HEK293 (cell line): Measurements from ENCODE around the gene SLIT2.

Experiments
- CTCF ChIA-PET: fragments of 350-600 bp; formaldehyde crosslinking; extraction: SDS; loops from one replicate; lab custom pipeline; 2021; ENCODE audit warnings: antibody characterized with exemption; lab: Yijun Ruan, JAX
- POLR2A ChIA-PET: fragments of 300-600 bp; formaldehyde crosslinking; extraction: SDS; loops from one replicate; lab custom pipeline; 2020; ENCODE audit warnings: antibody characterized with exemption, inconsistent platforms; lab: Yijun Ruan, JAX
- H3K27ac ChIP-seq: fragments of 200-500 bp; sonication (Bioruptor generic); 2 replicates; pipeline ENCODE4 v1.5.1; 2014; ENCODE audit warnings: low read depth, low read length, control low read depth, inconsistent platforms; ENCODE audit errors: extremely low read depth
- H3K36me3 ChIP-seq, 2 experiments: fragments of 200-500 bp in 1 of 2; sonication (Bioruptor generic) in 1 of 2; 1 replicate in 1 of 2; 2 replicates in 1 of 2; pipeline ENCODE4 v1.5.1; 2014 to 2017; ENCODE audit warnings: inconsistent platforms in 2 of 2, low read length in 2 of 2; ENCODE audit not compliant: control insufficient read depth in 2 of 2, insufficient read depth in 1 of 2
- H3K4me1 ChIP-seq: fragments of 200-500 bp; sonication (Bioruptor generic); 2 replicates; pipeline ENCODE4 v1.5.1; 2014; ENCODE audit warnings: mild to moderate bottlenecking, low read length, inconsistent platforms; ENCODE audit not compliant: control insufficient read depth, insufficient read depth
- H3K4me3 ChIP-seq: 2 replicates; pipeline ENCODE4 v1.5.1; 2011; ENCODE audit warnings: low read depth, mild to moderate bottlenecking, control low read depth, low read length, moderate library complexity
- H3K9me3 ChIP-seq: fragments of 200-500 bp; sonication (Bioruptor generic); 2 replicates; pipeline ENCODE4 v1.5.1; 2014; ENCODE audit warnings: low read depth, low read length, inconsistent platforms; ENCODE audit not compliant: control insufficient read depth, insufficient read depth
- HOXD13 ChIP-seq: sonication (generic); formaldehyde crosslinking; IDR thresholded peaks from 2 replicates; pipeline ENCODE4 v1.8.0; 2022; ENCODE audit warnings: missing genetic modification reagents, borderline replicate concordance
- IKZF3 ChIP-seq: fragments of 450-650 bp; IDR thresholded peaks from 2 replicates; pipeline ENCODE4 v1.5.0; 2018; ENCODE audit warnings: missing biosample characterization, mild to moderate bottlenecking, missing genetic modification characterization, moderate library complexity
- PRDM10 ChIP-seq: fragments of 450-650 bp; formaldehyde crosslinking; IDR thresholded peaks from 2 replicates; pipeline ENCODE4 v1.5.1; 2016; ENCODE audit warnings: missing biosample characterization, missing genetic modification characterization
- SCRT2 ChIP-seq: fragments of 450-650 bp; formaldehyde crosslinking; IDR thresholded peaks from 2 replicates; pipeline ENCODE4 v1.5.1; 2016; ENCODE audit warnings: missing biosample characterization, missing genetic modification characterization
- ZNF416 ChIP-seq: fragments of 450-650 bp; formaldehyde crosslinking; IDR thresholded peaks from 2 replicates; pipeline ENCODE4 v1.5.1; 2016; ENCODE audit warnings: missing biosample characterization, missing genetic modification characterization
- ZNF48 ChIP-seq: fragments of 450-650 bp; formaldehyde crosslinking; IDR thresholded peaks from 2 replicates; pipeline ENCODE4 v1.5.1; 2016; ENCODE audit warnings: missing biosample characterization, missing genetic modification characterization
- ZNF544 ChIP-seq: fragments of 450-650 bp; formaldehyde crosslinking; IDR thresholded peaks from 2 replicates; pipeline ENCODE4 v1.5.0; 2017; ENCODE audit warnings: missing biosample characterization, missing genetic modification characterization
- ZNF639 ChIP-seq: fragments of 450-650 bp; formaldehyde crosslinking; IDR thresholded peaks from 2 replicates; pipeline ENCODE4 v1.5.1; 2016; ENCODE audit warnings: missing biosample characterization, missing genetic modification characterization
- ZSCAN4 ChIP-seq: fragments of 450-650 bp; formaldehyde crosslinking; IDR thresholded peaks from 2 replicates; pipeline ENCODE4 v1.5.1; 2017; ENCODE audit warnings: missing biosample characterization, missing genetic modification characterization
- TF ChIP-seq, protein P1 (sequence below): fragments of 450-650 bp; formaldehyde crosslinking; IDR thresholded peaks from 2 replicates; pipeline ENCODE4 v1.5.1; 2017; ENCODE audit warnings: missing biosample characterization, missing genetic modification characterization
- TF ChIP-seq, protein P2 (sequence below): fragments of 450-650 bp; formaldehyde crosslinking; IDR thresholded peaks from 2 replicates; pipeline ENCODE4 v1.5.1; 2016; ENCODE audit warnings: missing biosample characterization, missing genetic modification characterization

The SLIT2 gene

GRCh38 chr4:20279381-20279780 is 27.7 kb downstream of the SLIT2 start:
- H3K27ac ChIP-seq, result no peak overlapping the region
- no peak for TF ChIP-seq ZNF544
- TF ChIP-seq ZSCAN4 (tag by site-specific recombination), result no peak
- no peak for TF ChIP-seq HOXD13
- TF ChIP-seq SCRT2 (tag by site-specific recombination), result no peak
- TF ChIP-seq ZNF639 (tag by site-specific recombination), result no peak
- no peak overlapping the region for H3K4me3 ChIP-seq
- peaks cover 0 to 42% of the 10 kb centered on the region in 2 experiments; a peak in 1 of 3 replicates for H3K36me3 ChIP-seq
- H3K9me3 ChIP-seq, result no peaks in the 10 kb centered on the region
- CTCF ChIA-PET, result interaction anchor here (0.5 kb wide), 1 partner anchor 114 kb away, joined by 3 read pairs; no protein-coding TSS in a partner anchor
- POLR2A ChIA-PET, result no interaction called here
- 0 out of 2 replicates have a peak, but pooled peaks cover 2% of the 10 kb centered on the region for H3K4me1 ChIP-seq

GRCh38 chr4:20281453-20281852 is 29.7 kb downstream of the SLIT2 start:
- H3K4me3 ChIP-seq, result no peak overlapping the region
- H3K27ac ChIP-seq, result no peak overlapping the region
- H3K4me1 ChIP-seq, result no peaks in the 10 kb centered on the region
- ChIA-PET CTCF (no interaction called here), POLR2A (no interaction called here)
- H3K9me3 ChIP-seq, result no peaks in the 10 kb centered on the region
- H3K36me3 ChIP-seq, result peaks cover 0 to 40% of the 10 kb centered on the region in 2 experiments; a peak in 1 of 3 replicates
- TF ChIP-seq ZNF48 (tag by site-specific recombination), result no peak
- no peak for TF ChIP-seq PRDM10 (tag by site-specific recombination)
- peak; percentile 33; the same call in 1 of the 2 replicates for TF ChIP-seq IKZF3 (tag by site-specific recombination)
- TF ChIP-seq, protein P1, sequence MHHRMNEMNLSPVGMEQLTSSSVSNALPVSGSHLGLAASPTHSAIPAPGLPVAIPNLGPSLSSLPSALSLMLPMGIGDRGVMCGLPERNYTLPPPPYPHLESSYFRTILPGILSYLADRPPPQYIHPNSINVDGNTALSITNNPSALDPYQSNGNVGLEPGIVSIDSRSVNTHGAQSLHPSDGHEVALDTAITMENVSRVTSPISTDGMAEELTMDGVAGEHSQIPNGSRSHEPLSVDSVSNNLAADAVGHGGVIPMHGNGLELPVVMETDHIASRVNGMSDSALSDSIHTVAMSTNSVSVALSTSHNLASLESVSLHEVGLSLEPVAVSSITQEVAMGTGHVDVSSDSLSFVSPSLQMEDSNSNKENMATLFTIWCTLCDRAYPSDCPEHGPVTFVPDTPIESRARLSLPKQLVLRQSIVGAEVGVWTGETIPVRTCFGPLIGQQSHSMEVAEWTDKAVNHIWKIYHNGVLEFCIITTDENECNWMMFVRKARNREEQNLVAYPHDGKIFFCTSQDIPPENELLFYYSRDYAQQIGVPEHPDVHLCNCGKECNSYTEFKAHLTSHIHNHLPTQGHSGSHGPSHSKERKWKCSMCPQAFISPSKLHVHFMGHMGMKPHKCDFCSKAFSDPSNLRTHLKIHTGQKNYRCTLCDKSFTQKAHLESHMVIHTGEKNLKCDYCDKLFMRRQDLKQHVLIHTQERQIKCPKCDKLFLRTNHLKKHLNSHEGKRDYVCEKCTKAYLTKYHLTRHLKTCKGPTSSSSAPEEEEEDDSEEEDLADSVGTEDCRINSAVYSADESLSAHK, result peak; percentile 78

DNA sequence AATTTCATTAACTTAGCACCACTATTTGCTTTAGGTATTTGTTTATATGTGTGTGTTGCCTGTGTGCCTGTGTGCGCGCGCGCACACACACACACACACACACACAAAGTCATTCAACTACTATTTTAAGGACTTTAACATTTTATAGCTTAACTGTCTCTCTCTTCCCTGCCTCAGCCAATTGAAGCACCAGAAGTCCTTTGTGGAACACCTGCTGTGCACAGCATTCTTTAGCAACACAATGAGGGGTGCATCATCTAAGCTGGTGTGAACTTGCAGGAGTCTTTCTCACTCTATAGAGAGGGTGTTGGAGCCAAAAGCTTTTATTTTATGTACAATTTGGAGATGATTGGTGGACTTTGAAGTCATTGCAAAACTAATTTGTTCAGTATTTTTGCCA is 31.3 kb downstream of the SLIT2 start:
- Histone ChIP-seq H3K36me3 (peaks cover 0 to 50% of the 10 kb centered on the region in 2 experiments; a peak in 1 of 3 replicates), H3K9me3 (no peaks in the 10 kb centered on the region), H3K27ac (no peak overlapping the region), H3K4me1 (no peaks in the 10 kb centered on the region), H3K4me3 (no peak overlapping the region)
- POLR2A ChIA-PET, result interaction anchor here (1.1 kb wide), 1 partner anchor 29 kb away, joined by 3 read pairs; no protein-coding TSS in a partner anchor
- CTCF ChIA-PET, result no interaction called here
- TF ChIP-seq ZNF416 (tag by site-specific recombination), result no peak
- TF ChIP-seq, protein P2, sequence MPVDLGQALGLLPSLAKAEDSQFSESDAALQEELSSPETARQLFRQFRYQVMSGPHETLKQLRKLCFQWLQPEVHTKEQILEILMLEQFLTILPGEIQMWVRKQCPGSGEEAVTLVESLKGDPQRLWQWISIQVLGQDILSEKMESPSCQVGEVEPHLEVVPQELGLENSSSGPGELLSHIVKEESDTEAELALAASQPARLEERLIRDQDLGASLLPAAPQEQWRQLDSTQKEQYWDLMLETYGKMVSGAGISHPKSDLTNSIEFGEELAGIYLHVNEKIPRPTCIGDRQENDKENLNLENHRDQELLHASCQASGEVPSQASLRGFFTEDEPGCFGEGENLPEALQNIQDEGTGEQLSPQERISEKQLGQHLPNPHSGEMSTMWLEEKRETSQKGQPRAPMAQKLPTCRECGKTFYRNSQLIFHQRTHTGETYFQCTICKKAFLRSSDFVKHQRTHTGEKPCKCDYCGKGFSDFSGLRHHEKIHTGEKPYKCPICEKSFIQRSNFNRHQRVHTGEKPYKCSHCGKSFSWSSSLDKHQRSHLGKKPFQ (tag by site-specific recombination), result peak; percentile 76
